Measurements from ENCODE around the gene PEAK3. TPM values are rescaled to one million over a fixed set of nuclear protein-coding genes. Genes with fewer than 3 reads are reported as not detected.

Gene PEAK3
- total and polyA plus RNA-seq, 2 donors (not counting 1 experiment from before 2014, with no cell fraction given): 0.18 to 0.71 TPM

DNA sequence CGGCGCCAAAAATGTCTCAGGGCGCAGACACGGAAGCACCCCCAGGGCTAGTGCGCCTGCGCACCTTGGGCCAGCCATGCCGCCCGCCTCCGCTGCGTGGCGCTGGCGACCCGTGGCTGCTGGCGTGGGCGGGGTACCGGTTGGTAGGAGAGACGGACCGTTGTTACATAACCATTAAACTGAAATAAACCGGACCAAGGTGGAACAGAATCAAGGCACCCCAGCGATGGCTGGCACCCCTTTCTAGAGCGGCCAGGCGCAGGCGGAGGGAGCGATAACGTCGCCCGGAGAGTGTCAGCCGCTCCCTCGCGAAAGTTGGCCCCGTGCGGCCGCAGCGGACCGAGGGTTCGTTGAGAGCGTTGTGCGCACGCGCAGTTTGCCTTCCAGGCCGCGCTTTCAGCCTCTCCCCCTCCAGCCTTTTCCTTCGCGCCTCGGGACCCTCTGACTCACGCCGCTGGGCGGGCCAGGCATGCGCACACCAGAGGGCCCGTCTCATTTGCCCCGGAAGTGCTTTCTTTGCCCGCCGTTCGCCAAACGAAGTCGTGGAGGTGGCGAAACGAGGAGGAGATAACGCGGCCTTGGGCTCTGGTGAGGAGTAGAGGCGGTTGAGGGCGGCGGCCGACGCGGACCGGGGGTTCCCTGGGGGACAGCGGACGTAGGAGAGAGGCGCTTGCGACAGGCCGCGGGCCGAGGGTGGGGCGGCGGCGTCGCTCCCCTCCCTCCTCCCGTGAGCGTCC is 45.5 kb downstream of the PEAK3 start, which contains the start of the genes PLEKHJ1 and SF3A2:
PLEKHJ1 (minus strand) TSS at position 16 of the 737 bp plus-strand sequence. CDS start 81 bp downstream, outside the sequence.
SF3A2 (plus strand) TSS at position 511 of the 737 bp plus-strand sequence. CDS start 6,595 bp downstream, outside the sequence.
- Histone ChIP-seq H3K36me3 (replicated peaks in 1 of 2; ENCODE audit: control extremely low read depth in 1 of 2, control insufficient read depth in 1 of 2, extremely low read depth in 1 of 2, insufficient read depth in 2 of 2, low read length in 1 of 2) (peaks cover 0 to 38% of the 10 kb centered on the region in 2 experiments), H3K9ac (ENCODE audit: low read length) (peak within 1 kb of the TSS; percentile 89), H2AFZ (ENCODE audit: insufficient read depth, low read depth, low read length, poor library complexity, severe bottlenecking) (peak within 1 kb of the TSS; percentile 88), H3K27ac (ENCODE audit: low read length in 2 of 2) (peak within 1 kb of the TSS; percentile 97 to 99), H3K4me3 (ENCODE audit: control extremely low read depth in 1 of 5, extremely low read depth in 1 of 5, insufficient read depth in 1 of 5, low read depth in 2 of 5, low read length in 4 of 5) (peak within 1 kb of the TSS; percentile 19 to 94 (median 70)), H4K20me1 (ENCODE audit: control insufficient read depth, insufficient read depth, low read length, poor library complexity, severe bottlenecking) (peaks cover 90% of the 10 kb centered on the region), H3K4me2 (replicated peaks; ENCODE audit: low read depth, low read length, poor library complexity, severe bottlenecking) (peak within 1 kb of the TSS; percentile 86), H3K79me2 (ENCODE audit: control insufficient read depth, insufficient read depth, low read length) (peaks cover 90% of the 10 kb centered on the region), H3K9me3 (ENCODE audit: control extremely low read depth in 1 of 3, control insufficient read depth in 2 of 3, insufficient read depth in 1 of 3, low read length in 2 of 3) (peaks cover 0 to 6% (median 0%) of the 10 kb centered on the region in 3 donors), H3K27me3 (replicated peaks in 1 of 4; ENCODE audit: control extremely low read depth in 1 of 4, control insufficient read depth in 3 of 4, insufficient read depth in 4 of 4, low read length in 3 of 4) (no peaks in the 10 kb centered on the region), H3K4me1 (ENCODE audit: control insufficient read depth in 2 of 2, insufficient read depth in 2 of 2, low read length in 2 of 2) (peaks cover 46 to 66% of the 10 kb centered on the region in 2 donors)
- TF ChIP-seq CTCF (IDR thresholded peaks at IDR 0.05) (peak; percentile 98), EZH2 (IDR thresholded peaks at IDR 0.05; ENCODE audit: borderline replicate concordance, insufficient read depth, low read depth, low read length, poor library complexity, severe bottlenecking) (no peak)
- peak within 1 kb of the TSS; percentile 93 for H3K4me3 Mint-ChIP-seq
- CTCF ChIA-PET: interaction anchor here (0.6 to 5.2 kb wide), 21 partner anchors 16 to 344 kb away, joined by 3 to 31 read pairs (median 5); partner anchors contain the start of gene AP3D1
- DNase-seq: peak; percentile 99
- peak; percentile 83 for ATAC-seq (ENCODE audit: low read depth)
- H3K4me1 Mint-ChIP-seq: peaks cover 65% of the 10 kb centered on the region
- intact Hi-C loops (cut with micrococcal nuclease): loop anchor here (1.0 to 2.0 kb wide), 13 partner anchors 12 to 238 kb away; partner anchors contain the start of genes AP3D1, LMNB2 and TIMM13
- no peaks in the 10 kb centered on the region for H3K27me3 Mint-ChIP-seq
- peak within 1 kb of the TSS; percentile 98 for H3K27ac Mint-ChIP-seq
- under 1% methylated on average over 80 of the region's 80 CpGs for WGBS (ENCODE audit: insufficient coverage)
- no peaks in the 10 kb centered on the region for H3K9me3 Mint-ChIP-seq (ENCODE audit: insufficient read depth)
- POLR2A ChIA-PET: interaction anchor here (0.6 to 2.0 kb wide), 10 partner anchors 13 to 84 kb away, joined by 3 to 8 read pairs (median 4); no protein-coding TSS in a partner anchor

Measured in B cell (primary cell).